HG03442 (cell line): ENCODE results near the gene MPHOSPH10.
"Not testable (repeated sequence)": the region's sequence is repeated elsewhere in the genome, so short reads cannot be mapped to it uniquely, and the experiment has no call there.

Source experiments
- ATAC-seq: cut with Tn5 transposase; IDR thresholded peaks from one replicate; pipeline ENCODE4 v1.9.1; 2021; ENCODE audit warnings: mild to moderate bottlenecking, moderate library complexity; ENCODE audit not compliant: unreplicated experiment

The MPHOSPH10 gene

DNA sequence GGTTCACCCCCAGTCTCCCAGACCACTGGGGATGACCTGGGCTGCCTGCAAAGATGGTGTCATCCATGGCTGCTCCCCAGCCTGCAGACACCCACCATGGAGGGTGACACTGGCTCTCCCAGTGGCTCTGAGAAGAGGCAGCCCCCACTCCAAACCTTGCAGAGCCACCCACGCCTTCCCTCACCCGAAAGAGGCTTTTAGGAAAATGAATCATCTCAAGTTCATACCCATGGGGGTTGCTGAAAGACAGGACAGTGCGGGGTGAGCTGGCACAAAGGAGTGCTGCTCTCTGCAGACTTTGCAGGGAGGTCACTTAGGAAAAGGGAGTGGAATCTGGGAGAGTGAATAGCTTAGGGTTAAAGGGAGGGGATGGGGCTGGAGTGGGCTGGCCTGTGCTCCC lies 36.4 kb downstream of the MPHOSPH10 start:
- no peak for ATAC-seq

DNA sequence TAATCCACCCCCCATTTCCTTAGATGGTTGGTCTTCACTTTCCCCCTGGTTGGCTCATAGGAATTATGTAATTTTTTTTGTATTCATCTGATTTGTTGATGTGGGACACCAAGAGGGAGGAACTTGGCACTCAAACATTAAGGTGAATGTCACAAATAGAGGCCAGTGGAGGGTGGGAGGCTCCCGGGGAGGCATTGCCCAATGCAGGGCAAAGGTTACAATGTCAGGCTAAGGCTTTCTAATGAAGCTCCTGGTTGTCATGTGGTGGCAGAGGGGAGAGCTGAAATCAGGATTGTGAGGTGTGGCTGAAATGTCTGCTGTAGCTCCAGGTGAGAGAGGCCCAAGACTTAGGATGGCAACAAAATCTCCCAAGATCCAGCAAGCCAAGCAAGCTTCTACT lies 42.7 kb downstream of the MPHOSPH10 start:
- no peak for ATAC-seq

DNA sequence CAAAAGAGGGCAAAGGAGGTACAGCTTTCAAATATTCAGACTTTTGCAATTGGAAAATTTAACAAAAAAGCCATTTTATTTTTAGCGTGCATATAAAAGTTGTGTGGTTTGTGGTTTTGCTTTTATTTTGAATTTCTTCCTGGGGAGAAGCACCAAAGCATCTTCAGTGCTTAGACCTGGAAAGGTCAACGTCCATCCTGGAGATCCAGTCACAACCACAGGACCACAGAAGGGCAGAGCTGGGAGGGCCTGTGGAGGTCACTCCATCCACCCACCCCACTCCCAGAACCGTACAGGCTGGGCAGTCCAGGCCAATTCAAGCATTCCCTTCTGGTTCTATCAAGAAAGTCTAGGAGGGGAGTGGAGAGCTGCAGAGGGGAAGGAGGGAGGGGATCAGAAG lies 43.8 kb downstream of the MPHOSPH10 start:
- ATAC-seq: no peak

GRCh38 chr2:71178836-71179235 lies 48.4 kb downstream of the MPHOSPH10 start:
- not testable (repeated sequence) for ATAC-seq

DNA sequence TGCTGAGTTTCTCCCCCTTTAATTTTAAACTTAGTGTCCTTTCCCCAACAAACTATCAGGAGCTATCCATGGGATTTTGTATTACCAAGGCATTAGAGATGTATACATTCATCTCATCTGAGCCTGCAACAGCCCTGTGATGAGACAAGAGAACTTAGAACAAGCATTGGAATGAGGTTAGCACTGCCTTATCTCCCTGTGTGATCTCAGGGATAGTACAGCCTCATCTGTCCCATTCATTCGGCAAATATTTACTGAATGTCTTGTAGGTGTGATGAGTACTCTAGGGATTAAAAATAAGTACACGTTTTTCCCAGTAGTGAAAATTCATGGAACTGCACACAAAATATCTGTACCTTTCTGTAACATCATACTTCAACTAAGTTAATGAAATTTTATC lies 50.9 kb downstream of the MPHOSPH10 start:
- no peak for ATAC-seq

DNA sequence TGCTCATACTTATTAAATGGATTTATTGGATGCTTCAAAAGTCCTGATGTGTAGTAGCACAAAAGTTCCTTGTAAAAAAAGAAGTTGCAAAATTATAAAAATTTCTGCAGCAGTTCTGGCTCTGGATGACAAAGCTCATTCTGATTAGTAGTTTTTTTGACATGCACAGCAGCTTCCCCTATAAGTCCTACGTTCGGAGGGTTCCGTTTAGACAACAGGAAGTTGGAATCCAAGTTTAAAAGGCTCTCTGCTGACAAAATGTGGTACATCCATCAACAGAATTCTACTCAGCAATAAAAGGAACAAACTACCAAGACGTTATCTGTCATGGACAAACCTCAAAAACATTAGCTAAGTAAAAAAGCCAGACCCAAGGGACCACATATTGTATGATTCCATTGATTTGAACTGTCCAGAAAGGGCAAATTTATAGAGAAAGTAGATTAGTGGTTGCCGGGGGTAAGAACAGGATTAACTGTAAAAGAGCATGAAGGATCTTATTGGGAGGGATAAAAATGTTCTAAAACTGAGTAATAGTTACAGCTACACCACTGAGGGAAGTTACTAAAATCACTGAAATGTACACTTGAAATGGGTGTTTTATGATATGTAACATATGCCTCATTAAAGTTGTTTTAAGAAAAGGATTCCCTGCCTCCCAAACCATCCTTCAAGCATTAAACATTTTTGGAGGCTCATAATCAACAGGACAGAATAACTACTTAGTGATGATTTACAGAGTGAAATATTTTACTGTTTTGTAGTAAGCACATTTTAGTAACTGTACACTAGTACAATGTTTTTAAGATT lies 53.1 kb downstream of the MPHOSPH10 start:
- not testable (repeated sequence) for ATAC-seq

GRCh38 chr2:71186973-71187372 lies 56.5 kb downstream of the MPHOSPH10 start:
- ATAC-seq: no peak

DNA sequence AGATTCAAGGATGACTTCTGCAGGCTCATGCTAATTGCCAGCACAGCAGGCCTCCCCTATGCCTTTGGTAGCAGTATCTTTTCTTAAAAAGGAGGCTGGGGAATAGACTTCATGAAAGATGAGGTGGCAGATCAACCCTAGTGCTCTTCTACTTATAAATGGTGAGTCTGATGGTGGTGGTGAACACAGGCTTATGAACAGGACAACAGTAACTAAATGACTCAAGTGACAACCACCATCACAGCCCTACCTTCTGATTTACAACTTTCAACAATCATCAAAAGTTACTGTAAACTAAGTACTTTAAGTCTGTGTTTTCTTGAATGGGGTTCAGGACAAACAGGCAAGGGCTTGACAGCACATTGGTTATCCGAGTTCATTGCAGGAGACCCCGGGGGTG lies 57.2 kb downstream of the MPHOSPH10 start:
- no peak for ATAC-seq

- ATAC-seq: no peak
Measured at GRCh38 chr2:71190656-71191569, 60.5 kb downstream of the MPHOSPH10 start.

DNA sequence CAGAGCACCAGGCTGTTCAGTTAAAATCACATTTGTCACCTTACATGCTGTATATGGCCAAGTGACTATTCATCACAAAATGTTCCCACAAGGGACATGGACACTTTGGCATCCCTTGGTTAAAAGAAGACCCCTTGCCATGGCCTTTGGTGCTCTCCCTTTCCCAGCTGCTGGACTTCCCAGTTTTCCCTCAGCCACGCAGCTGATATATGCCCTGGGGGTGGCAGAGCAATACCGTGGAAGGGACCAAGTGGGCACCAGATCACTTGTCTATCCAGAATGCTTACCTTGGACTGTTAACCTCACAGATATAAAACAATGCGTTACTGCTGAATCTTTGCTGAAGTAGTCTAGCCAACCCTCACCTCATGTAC lies 61.1 kb downstream of the MPHOSPH10 start:
- ATAC-seq: no peak
